ENCODE results near the gene PHLDA2. TPM values are rescaled to one million over a fixed set of nuclear protein-coding genes. Genes with fewer than 3 reads are reported as not detected.

PHLDA2 gene
- total and polyA plus RNA-seq, 8 donors, result 3.1 to 34.2 (median 25.5) TPM; not detected in 3

GRCh38 chr11:2919188-2919587 is 10.0 kb downstream of the PHLDA2 start:
- H3K27me3 ChIP-seq, result no peaks in the 10 kb centered on the region
- 90 to 95% (median 93%) methylated on average over 6 to 9 of the region's 9 CpGs for WGBS, 5 donors
- peaks cover under 1 to 12% (median 7%) of the 10 kb centered on the region in 4 donors for H3K4me1 ChIP-seq
- H3K36me3 ChIP-seq, result no peaks in the 10 kb centered on the region
- intact Hi-C loops (cut with DNase I; ENCODE audit: low total_unique reads), result no loop called here
- DNase-seq, result no peak
- H3K9me3 ChIP-seq, result no peaks in the 10 kb centered on the region
- no peak overlapping the region for H3K27ac ChIP-seq
- TF ChIP-seq POLR2A (IDR thresholded peaks at IDR 0.05), result no peak
- TF ChIP-seq, protein P1, sequence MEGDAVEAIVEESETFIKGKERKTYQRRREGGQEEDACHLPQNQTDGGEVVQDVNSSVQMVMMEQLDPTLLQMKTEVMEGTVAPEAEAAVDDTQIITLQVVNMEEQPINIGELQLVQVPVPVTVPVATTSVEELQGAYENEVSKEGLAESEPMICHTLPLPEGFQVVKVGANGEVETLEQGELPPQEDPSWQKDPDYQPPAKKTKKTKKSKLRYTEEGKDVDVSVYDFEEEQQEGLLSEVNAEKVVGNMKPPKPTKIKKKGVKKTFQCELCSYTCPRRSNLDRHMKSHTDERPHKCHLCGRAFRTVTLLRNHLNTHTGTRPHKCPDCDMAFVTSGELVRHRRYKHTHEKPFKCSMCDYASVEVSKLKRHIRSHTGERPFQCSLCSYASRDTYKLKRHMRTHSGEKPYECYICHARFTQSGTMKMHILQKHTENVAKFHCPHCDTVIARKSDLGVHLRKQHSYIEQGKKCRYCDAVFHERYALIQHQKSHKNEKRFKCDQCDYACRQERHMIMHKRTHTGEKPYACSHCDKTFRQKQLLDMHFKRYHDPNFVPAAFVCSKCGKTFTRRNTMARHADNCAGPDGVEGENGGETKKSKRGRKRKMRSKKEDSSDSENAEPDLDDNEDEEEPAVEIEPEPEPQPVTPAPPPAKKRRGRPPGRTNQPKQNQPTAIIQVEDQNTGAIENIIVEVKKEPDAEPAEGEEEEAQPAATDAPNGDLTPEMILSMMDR (IDR thresholded peaks at IDR 0.05), result no peak
- H3K4me3 ChIP-seq, result no peak overlapping the region

DNA sequence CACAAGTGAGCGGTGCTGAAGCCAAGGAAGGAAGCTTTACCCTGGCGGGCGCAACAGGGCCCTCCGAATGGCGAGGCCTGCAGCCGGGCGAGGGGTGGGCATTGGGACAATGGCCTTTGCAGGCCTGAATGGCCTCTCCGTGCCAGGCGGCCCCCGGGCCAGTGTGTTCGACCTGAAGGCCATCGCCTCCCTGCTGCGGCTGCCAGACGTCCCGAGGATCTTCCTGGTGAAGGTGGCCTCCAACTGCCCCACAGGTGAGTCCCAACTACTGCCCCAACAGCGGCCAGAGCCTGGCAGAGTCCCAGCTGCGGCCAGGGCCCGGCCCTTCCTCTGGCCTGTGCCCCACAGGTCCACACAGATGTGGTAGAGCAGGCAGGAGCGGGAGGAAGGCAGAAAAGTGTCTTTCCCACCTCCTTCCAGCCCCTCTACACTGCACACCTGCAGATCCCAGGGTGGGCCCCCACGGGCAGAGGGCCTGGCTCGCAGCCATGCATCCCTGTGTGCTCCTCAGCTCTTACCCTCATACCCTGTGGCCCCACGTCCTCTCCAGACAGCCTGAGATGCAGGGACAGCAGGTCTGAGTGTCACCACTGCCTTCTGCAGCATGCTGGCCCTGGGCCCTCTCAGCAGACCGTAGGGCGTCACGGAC is 11.3 kb downstream of the PHLDA2 start:
- intact Hi-C loops (cut with DNase I; ENCODE audit: low total_unique reads), result no loop called here
- 80 to 94% (median 88%) methylated on average over 16 to 25 of the region's 25 CpGs for WGBS, 5 donors
- H3K27ac ChIP-seq, result no peak overlapping the region
- no peak overlapping the region for H3K4me3 ChIP-seq
- no peak for DNase-seq
- TF ChIP-seq, protein P1 (IDR thresholded peaks at IDR 0.05), result no peak
- TF ChIP-seq POLR2A (IDR thresholded peaks at IDR 0.05) (no peak), POLR2AphosphoS5 (IDR thresholded peaks at IDR 0.05) (no peak), EP300 (IDR thresholded peaks at IDR 0.05) (no peak)
- H3K9me3 ChIP-seq, result no peaks in the 10 kb centered on the region
- H3K36me3 ChIP-seq, result no peaks in the 10 kb centered on the region
- H3K4me1 ChIP-seq, result peaks cover 13 to 20% (median 16%) of the 10 kb centered on the region in 4 donors
- no peaks in the 10 kb centered on the region for H3K27me3 ChIP-seq

GRCh38 chr11:2916892-2917645 is 12.2 kb downstream of the PHLDA2 start:
- 87 to 96% (median 94%) methylated on average over 12 to 16 of the region's 16 CpGs for WGBS, 5 donors
- Histone ChIP-seq H3K36me3 (no peaks in the 10 kb centered on the region), H3K27me3 (no peaks in the 10 kb centered on the region), H3K9me3 (no peaks in the 10 kb centered on the region), H3K4me3 (no peak overlapping the region), H3K27ac (no peak overlapping the region), H3K4me1 (peaks cover 20 to 29% (median 25%) of the 10 kb centered on the region in 4 donors)
- TF ChIP-seq POLR2AphosphoS5 (IDR thresholded peaks at IDR 0.05), result no peak
- TF ChIP-seq POLR2A (IDR thresholded peaks at IDR 0.05), result no peak
- TF ChIP-seq EP300 (IDR thresholded peaks at IDR 0.05), result no peak
- TF ChIP-seq, protein P1 (IDR thresholded peaks at IDR 0.05), result no peak
- DNase-seq, result no peak
- intact Hi-C loops (cut with DNase I; ENCODE audit: low total_unique reads), result no loop called here

GRCh38 chr11:2916114-2916891 is 12.9 kb downstream of the PHLDA2 start:
- DNase-seq, result no peak
- intact Hi-C loops (cut with DNase I; ENCODE audit: low total_unique reads), result no loop called here
- Histone ChIP-seq H3K27ac (no peak overlapping the region), H3K4me1 (peaks cover 28 to 37% (median 33%) of the 10 kb centered on the region in 4 donors), H3K9me3 (no peaks in the 10 kb centered on the region), H3K36me3 (no peaks in the 10 kb centered on the region), H3K4me3 (no peak overlapping the region), H3K27me3 (no peaks in the 10 kb centered on the region)
- TF ChIP-seq EP300 (IDR thresholded peaks at IDR 0.05) (no peak), POLR2A (IDR thresholded peaks at IDR 0.05) (no peak), POLR2AphosphoS5 (IDR thresholded peaks at IDR 0.05) (no peak)
- TF ChIP-seq, protein P1 (IDR thresholded peaks at IDR 0.05), result no peak
- WGBS, 5 donors, result 85 to 91% (median 89%) methylated on average over 13 to 20 of the region's 20 CpGs
